Measurements from ENCODE around the gene NDUFA9. TPM values are rescaled to one million over a fixed set of nuclear protein-coding genes. Genes with fewer than 3 reads are reported as not detected.

Gene NDUFA9
- total RNA-seq, 6 experiments from 2014 or later: 30.6 to 75.2 (median 57.8) TPM

GRCh38 chr12:4648104-4648500, 812 bp upstream of the NDUFA9 start:
- H3K9me3 ChIP-seq: no peaks in the 10 kb centered on the region
- peak overlapping the region in 2 of 3 donors; percentile 54 to 73 for H3K27ac ChIP-seq
- ATAC-seq: peak in 2 of 4 donors; percentile 5 to 6
- peaks cover 0 to 16% (median 7%) of the 10 kb centered on the region in 4 donors for H3K4me1 ChIP-seq
- peak overlapping the region; percentile 64 to 82 (median 75) for H3K4me3 ChIP-seq
- TF ChIP-seq POLR2A (IDR thresholded peaks at IDR 0.05): no peak
- DNase-seq: no peak
- no peaks in the 10 kb centered on the region for H3K27me3 ChIP-seq
- H3K36me3 ChIP-seq: no peaks in the 10 kb centered on the region
- WGBS (ENCODE audit: insufficient coverage, low coverage, low lambda C conversion rate, missing lambda C conversion rate): 44% methylated on average over 4 of the region's 4 CpGs
- intact Hi-C loops (cut with DNase I): no loop called here

- ATAC-seq: no peak
- no peaks in the 10 kb centered on the region for H3K9me3 ChIP-seq
- no peak for TF ChIP-seq CTCF (IDR thresholded peaks at IDR 0.05)
- no peak for TF ChIP-seq POLR2A (IDR thresholded peaks at IDR 0.05)
- no peak for DNase-seq
- H3K27me3 ChIP-seq: no peaks in the 10 kb centered on the region
- WGBS (ENCODE audit: insufficient coverage, low coverage, low lambda C conversion rate, missing lambda C conversion rate): 0% methylated on average over 6 of the region's 6 CpGs
- intact Hi-C loops (cut with DNase I): no loop called here
- H3K4me1 ChIP-seq: peaks cover 0 to 16% (median 7%) of the 10 kb centered on the region in 4 donors
- peak overlapping the region; percentile 64 to 82 (median 75) for H3K4me3 ChIP-seq
- H3K36me3 ChIP-seq: peaks cover 0 to 3% (median 0%) of the 10 kb centered on the region in 4 donors
- H3K27ac ChIP-seq: peak overlapping the region; percentile 41 to 73 (median 54)
These were observed 396 bp downstream of the NDUFA9 start for GRCh38 chr12:4649358-4649661.

- intact Hi-C loops (cut with DNase I): no loop called here
- H3K4me1 ChIP-seq: peaks cover 0 to 16% (median 7%) of the 10 kb centered on the region in 4 donors
These were observed 4.3 kb downstream of the NDUFA9 start for GRCh38 chr12:4653257-4653656.

GRCh38 chr12:4653691-4654090, 4.8 kb downstream of the NDUFA9 start:
- ATAC-seq: no peak
- TF ChIP-seq POLR2A (IDR thresholded peaks at IDR 0.05): no peak
- TF ChIP-seq CTCF (IDR thresholded peaks at IDR 0.05): no peak
- peaks cover 0 to 43% (median 3%) of the 10 kb centered on the region in 4 donors for H3K36me3 ChIP-seq
- no peak for DNase-seq
- H3K4me1 ChIP-seq: peaks cover 0 to 16% (median 7%) of the 10 kb centered on the region in 4 donors
- intact Hi-C loops (cut with DNase I): no loop called here
- H3K4me3 ChIP-seq: no peak overlapping the region
- WGBS (ENCODE audit: insufficient coverage, low coverage, low lambda C conversion rate, missing lambda C conversion rate): 72% methylated on average over 2 of the region's 2 CpGs
- H3K27ac ChIP-seq: no peak overlapping the region
- no peaks in the 10 kb centered on the region for H3K27me3 ChIP-seq
- no peaks in the 10 kb centered on the region for H3K9me3 ChIP-seq

More at GRCh38 chr12:4653257-4653656, 4.3 kb downstream of the NDUFA9 start:
- TF ChIP-seq CTCF (IDR thresholded peaks at IDR 0.05) (no peak), POLR2A (IDR thresholded peaks at IDR 0.05) (no peak)
- DNase-seq (no peak), ATAC-seq (no peak)
- H3K9me3 ChIP-seq: no peaks in the 10 kb centered on the region
- no peaks in the 10 kb centered on the region for H3K27me3 ChIP-seq
- H3K36me3 ChIP-seq: peaks cover 0 to 39% (median 3%) of the 10 kb centered on the region in 4 donors
- H3K4me3 ChIP-seq: no peak overlapping the region
- H3K27ac ChIP-seq: no peak overlapping the region

- Histone ChIP-seq H3K4me1 (no peaks in the 10 kb centered on the region), H3K36me3 (peaks cover 0 to 86% (median 46%) of the 10 kb centered on the region in 4 donors), H3K9me3 (no peaks in the 10 kb centered on the region), H3K27me3 (no peaks in the 10 kb centered on the region), H3K27ac (no peak overlapping the region), H3K4me3 (no peak overlapping the region)
- WGBS (ENCODE audit: insufficient coverage, low coverage, low lambda C conversion rate, missing lambda C conversion rate): 60% methylated on average over 3 of the region's 3 CpGs
- intact Hi-C loops (cut with DNase I): no loop called here
- no peak for TF ChIP-seq POLR2A (IDR thresholded peaks at IDR 0.05)
- no peak for TF ChIP-seq CTCF (IDR thresholded peaks at IDR 0.05)
- DNase-seq (no peak), ATAC-seq (no peak)
These were observed 15.1 kb downstream of the NDUFA9 start for GRCh38 chr12:4663971-4664505.
